ENCODE data around the gene INTS13.

INTS13 gene

GRCh38 chr12:26939953-26940352, 2.2 kb upstream of the INTS13 start:
- Histone ChIP-seq H3K4me3 (peak overlapping the region; percentile 69 to 93), H3K9me3 (no peaks in the 10 kb centered on the region), H3K27ac (peak overlapping the region; percentile 92 to 97), H3K36me3 (no peaks in the 10 kb centered on the region), H3K27me3 (no peaks in the 10 kb centered on the region), H3K4me1 (peaks cover 0 to 54% (median 17%) of the 10 kb centered on the region in 4 donors)
- TF ChIP-seq, protein P1, sequence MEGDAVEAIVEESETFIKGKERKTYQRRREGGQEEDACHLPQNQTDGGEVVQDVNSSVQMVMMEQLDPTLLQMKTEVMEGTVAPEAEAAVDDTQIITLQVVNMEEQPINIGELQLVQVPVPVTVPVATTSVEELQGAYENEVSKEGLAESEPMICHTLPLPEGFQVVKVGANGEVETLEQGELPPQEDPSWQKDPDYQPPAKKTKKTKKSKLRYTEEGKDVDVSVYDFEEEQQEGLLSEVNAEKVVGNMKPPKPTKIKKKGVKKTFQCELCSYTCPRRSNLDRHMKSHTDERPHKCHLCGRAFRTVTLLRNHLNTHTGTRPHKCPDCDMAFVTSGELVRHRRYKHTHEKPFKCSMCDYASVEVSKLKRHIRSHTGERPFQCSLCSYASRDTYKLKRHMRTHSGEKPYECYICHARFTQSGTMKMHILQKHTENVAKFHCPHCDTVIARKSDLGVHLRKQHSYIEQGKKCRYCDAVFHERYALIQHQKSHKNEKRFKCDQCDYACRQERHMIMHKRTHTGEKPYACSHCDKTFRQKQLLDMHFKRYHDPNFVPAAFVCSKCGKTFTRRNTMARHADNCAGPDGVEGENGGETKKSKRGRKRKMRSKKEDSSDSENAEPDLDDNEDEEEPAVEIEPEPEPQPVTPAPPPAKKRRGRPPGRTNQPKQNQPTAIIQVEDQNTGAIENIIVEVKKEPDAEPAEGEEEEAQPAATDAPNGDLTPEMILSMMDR (IDR thresholded peaks at IDR 0.05), result no peak
- intact Hi-C loops (cut with DNase I; ENCODE audit: low total_unique reads), result loop anchor here (2.0 to 10.0 kb wide), 2 partner anchors 75 to 375 kb away; partner anchors contain the start of gene TM7SF3
- DNase-seq, result no peak

- H3K4me1 ChIP-seq, result peaks cover 0 to 54% (median 17%) of the 10 kb centered on the region in 4 donors
- DNase-seq, result no peak
- intact Hi-C loops (cut with DNase I; ENCODE audit: low total_unique reads), result loop anchor here (2.0 to 10.0 kb wide), 2 partner anchors 75 to 375 kb away; partner anchors contain the start of gene TM7SF3
These were observed 1.5 kb upstream of the INTS13 start for GRCh38 chr12:26939192-26939832.

GRCh38 chr12:26938701-26939062, 901 bp upstream of the INTS13 start:
- Histone ChIP-seq H3K27me3 (no peaks in the 10 kb centered on the region), H3K4me1 (peaks cover 0 to 54% (median 17%) of the 10 kb centered on the region in 4 donors), H3K27ac (peak overlapping the region; percentile 92 to 97), H3K4me3 (peak overlapping the region; percentile 69 to 93), H3K36me3 (no peaks in the 10 kb centered on the region), H3K9me3 (no peaks in the 10 kb centered on the region)
- TF ChIP-seq, protein P1 (IDR thresholded peaks at IDR 0.05), result no peak
- intact Hi-C loops (cut with DNase I; ENCODE audit: low total_unique reads), result loop anchor here (2.0 to 10.0 kb wide), 2 partner anchors 76 to 376 kb away; partner anchors contain the start of gene TM7SF3
- peak in 1 of 2 donors; percentile 35 for DNase-seq

More at GRCh38 chr12:26939192-26939832, 1.5 kb upstream of the INTS13 start:
- no peaks in the 10 kb centered on the region for H3K27me3 ChIP-seq
- TF ChIP-seq, protein P1 (IDR thresholded peaks at IDR 0.05), result no peak
- H3K9me3 ChIP-seq, result no peaks in the 10 kb centered on the region
- peak overlapping the region; percentile 69 to 93 for H3K4me3 ChIP-seq
- H3K27ac ChIP-seq, result peak overlapping the region; percentile 92 to 97
- no peaks in the 10 kb centered on the region for H3K36me3 ChIP-seq

GRCh38 chr12:26937443-26937862, 328 bp downstream of the INTS13 start:
- DNase-seq, result no peak
- Histone ChIP-seq H3K4me1 (peaks cover 0 to 47% (median 17%) of the 10 kb centered on the region in 4 donors), H3K27me3 (no peaks in the 10 kb centered on the region), H3K36me3 (no peaks in the 10 kb centered on the region), H3K4me3 (peak overlapping the region; percentile 69 to 93), H3K9me3 (no peaks in the 10 kb centered on the region), H3K27ac (peak overlapping the region; percentile 92 to 97)
- intact Hi-C loops (cut with DNase I; ENCODE audit: low total_unique reads), result loop anchor here (2.0 to 10.0 kb wide), 2 partner anchors 307 to 377 kb away; partner anchors contain the start of gene STK38L
- TF ChIP-seq, protein P1 (IDR thresholded peaks at IDR 0.05), result no peak

DNA sequence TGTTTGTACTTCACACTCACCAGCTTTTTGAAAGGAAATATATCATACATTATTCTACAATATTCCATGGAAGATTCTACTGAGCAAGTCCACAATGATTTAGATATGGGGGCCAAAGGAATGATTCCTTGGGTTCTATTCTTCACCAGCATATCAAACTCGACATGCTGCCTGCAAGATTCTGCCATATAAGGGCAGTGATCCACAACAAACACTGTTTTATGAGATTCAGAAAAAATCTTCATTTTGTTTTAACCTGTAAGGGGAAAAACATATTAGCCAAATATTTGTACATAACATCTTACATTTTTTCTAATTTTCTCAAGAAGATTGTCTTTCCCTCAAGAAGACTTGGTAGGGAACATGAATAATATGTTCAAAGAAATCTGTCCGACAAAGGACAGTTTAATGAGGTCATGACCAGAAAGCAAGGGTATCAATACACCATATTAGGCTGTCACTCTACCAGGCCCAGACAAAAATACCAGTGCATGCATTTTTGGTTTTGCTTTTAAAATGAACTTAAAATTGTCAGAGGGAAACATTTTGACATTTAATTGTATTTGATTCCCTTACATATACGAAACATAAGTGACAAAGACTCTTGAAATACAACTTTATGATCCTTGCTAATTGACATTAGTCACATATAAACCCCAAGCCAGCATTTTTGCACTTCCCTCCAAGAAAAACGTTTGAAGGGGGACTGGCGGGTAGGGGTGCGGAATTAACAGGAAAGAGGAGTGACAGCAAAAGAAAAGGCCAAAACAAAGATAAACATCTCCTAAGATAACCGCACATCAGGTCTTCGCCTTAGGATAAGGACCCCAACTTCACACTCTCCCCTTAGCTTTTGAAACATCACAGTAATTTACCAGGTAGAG, 980 bp downstream of the INTS13 start:
- TF ChIP-seq, protein P1 (IDR thresholded peaks at IDR 0.05), result no peak
- H3K27ac ChIP-seq, result peak overlapping the region; percentile 92 to 97
- peaks cover 0 to 41% (median 14%) of the 10 kb centered on the region in 4 donors for H3K4me1 ChIP-seq
- H3K9me3 ChIP-seq, result no peaks in the 10 kb centered on the region
- intact Hi-C loops (cut with DNase I; ENCODE audit: low total_unique reads), result loop anchor here (2.0 to 10.0 kb wide), 2 partner anchors 308 to 378 kb away; partner anchors contain the start of gene STK38L
- no peaks in the 10 kb centered on the region for H3K27me3 ChIP-seq
- no peaks in the 10 kb centered on the region for H3K36me3 ChIP-seq
- DNase-seq, result no peak
- H3K4me3 ChIP-seq, result peak overlapping the region; percentile 69 to 93

All from tibial artery (tissue), 4 donors.